ENCODE measurements around the gene SYCP3.

DNA sequence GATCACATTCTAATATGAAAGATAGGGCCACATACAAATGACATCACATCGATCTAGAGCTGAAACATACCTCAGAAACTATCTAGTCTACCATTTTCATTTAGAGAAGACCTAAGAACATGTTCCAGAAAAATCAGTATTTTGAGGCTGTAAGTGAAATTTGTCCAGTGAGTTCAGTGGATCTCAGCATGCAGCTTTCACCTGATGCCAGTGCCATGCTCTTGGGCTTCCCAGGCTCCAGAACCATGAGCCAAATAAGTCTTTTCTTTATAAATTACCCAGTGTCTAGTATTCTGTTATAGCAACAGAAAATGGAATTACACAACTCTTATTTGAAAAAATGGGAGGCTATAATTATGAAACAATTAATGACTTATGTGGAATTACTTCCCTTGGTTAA is 32.9 kb downstream of the SYCP3 start:
- no peak for TF ChIP-seq POLR2A (IDR thresholded peaks at IDR 0.05)
- TF ChIP-seq, protein P1, sequence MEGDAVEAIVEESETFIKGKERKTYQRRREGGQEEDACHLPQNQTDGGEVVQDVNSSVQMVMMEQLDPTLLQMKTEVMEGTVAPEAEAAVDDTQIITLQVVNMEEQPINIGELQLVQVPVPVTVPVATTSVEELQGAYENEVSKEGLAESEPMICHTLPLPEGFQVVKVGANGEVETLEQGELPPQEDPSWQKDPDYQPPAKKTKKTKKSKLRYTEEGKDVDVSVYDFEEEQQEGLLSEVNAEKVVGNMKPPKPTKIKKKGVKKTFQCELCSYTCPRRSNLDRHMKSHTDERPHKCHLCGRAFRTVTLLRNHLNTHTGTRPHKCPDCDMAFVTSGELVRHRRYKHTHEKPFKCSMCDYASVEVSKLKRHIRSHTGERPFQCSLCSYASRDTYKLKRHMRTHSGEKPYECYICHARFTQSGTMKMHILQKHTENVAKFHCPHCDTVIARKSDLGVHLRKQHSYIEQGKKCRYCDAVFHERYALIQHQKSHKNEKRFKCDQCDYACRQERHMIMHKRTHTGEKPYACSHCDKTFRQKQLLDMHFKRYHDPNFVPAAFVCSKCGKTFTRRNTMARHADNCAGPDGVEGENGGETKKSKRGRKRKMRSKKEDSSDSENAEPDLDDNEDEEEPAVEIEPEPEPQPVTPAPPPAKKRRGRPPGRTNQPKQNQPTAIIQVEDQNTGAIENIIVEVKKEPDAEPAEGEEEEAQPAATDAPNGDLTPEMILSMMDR (IDR thresholded peaks at IDR 0.05): no peak
